IMR-90 (cell line): ENCODE results near the gene TMEM158. TPM values are rescaled to one million over a fixed set of nuclear protein-coding genes. Genes with fewer than 3 reads are reported as not detected.

ENCODE experiments used
- ATAC-seq: fragments of 200-7000 bp; cut with Tn5 transposase; 2 replicates; pipeline ENCODE4 v1.9.1; 2020; ENCODE audit warnings: low read depth, mild to moderate bottlenecking, moderate library complexity
- BruUV-seq: library from RNA; stranded (reverse); fragments of 400-500 nt; replicated peaks from 2 replicates; lab custom pipeline; 2021; lab: Mats Ljungman, UMichigan
- CTCF ChIA-PET: fragments of 300-600 bp; formaldehyde crosslinking; extraction: SDS; loops from one replicate; lab custom pipeline; 2021; ENCODE audit warnings: antibody characterized with exemption; lab: Yijun Ruan, JAX
- POLR2A ChIA-PET: fragments of 300-600 bp; sonication (Branson Sonifier 250); formaldehyde crosslinking; loops from one replicate; lab custom pipeline; 2022; ENCODE audit warnings: antibody characterized with exemption; ENCODE audit not compliant: unreplicated experiment; lab: Charles Lee
- DNase-seq: peaks from one replicate; pipeline ENCODE4 v3.0.0; 2013
- H2AFZ ChIP-seq: replicated peaks from 2 replicates; pipeline ENCODE3; 2013; ENCODE audit warnings: low read length, mild to moderate bottlenecking; ENCODE audit not compliant: poor library complexity
- H2AK5ac ChIP-seq: 2 replicates; pipeline ENCODE4 v1.6.1; 2013; ENCODE audit warnings: low read depth, low read length, inconsistent platforms
- H2AK9ac ChIP-seq: replicated peaks from 2 replicates; pipeline ENCODE3; 2013; ENCODE audit warnings: mild to moderate bottlenecking, low read depth, low read length, moderate library complexity; ENCODE audit not compliant: poor library complexity
- H2BK120ac ChIP-seq: 2 replicates; pipeline ENCODE4 v1.6.1; 2013; ENCODE audit warnings: low read depth, low read length, inconsistent platforms
- H2BK15ac ChIP-seq: 3 replicates; pipeline ENCODE4 v1.6.1; 2013; ENCODE audit warnings: low read depth, low read length, inconsistent platforms
- H2BK20ac ChIP-seq: 2 replicates; pipeline ENCODE4 v1.6.1; 2013; ENCODE audit warnings: low read depth, mild to moderate bottlenecking, inconsistent platforms, low read length, moderate library complexity
- H2BK5ac ChIP-seq: 2 replicates; pipeline ENCODE4 v1.6.1; 2013; ENCODE audit warnings: mild to moderate bottlenecking, low read depth, low read length, inconsistent platforms; ENCODE audit not compliant: poor library complexity, severe bottlenecking
- H3K14ac ChIP-seq: replicated peaks from 2 replicates; pipeline ENCODE4 v1.6.1; 2013; ENCODE audit warnings: low read depth, low read length, inconsistent platforms
- H3K18ac ChIP-seq: 2 replicates; pipeline ENCODE4 v1.6.1; 2013; ENCODE audit warnings: low read depth, low read length, control low read depth
- H3K23ac ChIP-seq: 2 replicates; pipeline ENCODE4 v1.6.1; 2013; ENCODE audit warnings: low read depth, low read length, inconsistent platforms
- H3K27ac ChIP-seq: 2 replicates; pipeline ENCODE4 v1.5.1; 2013; ENCODE audit warnings: mild to moderate bottlenecking, control low read depth, low read length; ENCODE audit not compliant: insufficient read depth
- H3K27me3 ChIP-seq: 2 replicates; pipeline ENCODE4 v1.6.1; 2013; ENCODE audit warnings: low read length; ENCODE audit not compliant: control insufficient read depth, insufficient read depth
- H3K36me3 ChIP-seq: 2 replicates; pipeline ENCODE4 v1.6.1; 2013; ENCODE audit warnings: low read length, mixed read lengths; ENCODE audit not compliant: control insufficient read depth, insufficient read depth
- H3K4ac ChIP-seq: 2 replicates; pipeline ENCODE4 v1.6.1; 2013; ENCODE audit warnings: low read depth, low read length, inconsistent platforms
- H3K4me1 ChIP-seq: 2 replicates; pipeline ENCODE4 v1.6.1; 2013; ENCODE audit warnings: low read length, mixed read lengths; ENCODE audit not compliant: control insufficient read depth, insufficient read depth
- H3K4me2 ChIP-seq: 2 replicates; pipeline ENCODE4 v1.6.1; 2013; ENCODE audit warnings: low read depth, mild to moderate bottlenecking, control low read depth, low read length, moderate library complexity
- H3K4me3 ChIP-seq: 2 replicates; pipeline ENCODE4 v1.5.1; 2013; ENCODE audit warnings: low read depth, mild to moderate bottlenecking, control low read depth, low read length, moderate library complexity; ENCODE audit not compliant: insufficient read depth
- H3K56ac ChIP-seq: 2 replicates; pipeline ENCODE4 v1.6.1; 2013; ENCODE audit warnings: low read length, inconsistent platforms; ENCODE audit not compliant: insufficient read depth; ENCODE audit errors: extremely low read depth
- H3K79me1 ChIP-seq, 2 experiments: 2 replicates each; pipeline ENCODE4 v1.6.1; 2013; ENCODE audit warnings: low read length in 2 of 2, inconsistent platforms in 1 of 2, low read depth in 1 of 2
- H3K9ac ChIP-seq: 2 replicates; pipeline ENCODE4 v1.6.1; 2013; ENCODE audit warnings: low read depth, low read length, control low read depth
- H3K9me1 ChIP-seq: 2 replicates; pipeline ENCODE4 v1.6.1; 2013; ENCODE audit warnings: low read length, inconsistent platforms; ENCODE audit not compliant: insufficient read depth
- H3K9me3 ChIP-seq: 2 replicates; pipeline ENCODE4 v1.6.1; 2013; ENCODE audit warnings: low read length; ENCODE audit not compliant: control insufficient read depth, insufficient read depth
- H4K20me1 ChIP-seq: 2 replicates; pipeline ENCODE4 v1.6.1; 2013; ENCODE audit warnings: low read length, inconsistent platforms; ENCODE audit not compliant: insufficient read depth
- H4K5ac ChIP-seq: 2 replicates; pipeline ENCODE4 v1.6.1; 2013; ENCODE audit warnings: mild to moderate bottlenecking, low read depth, low read length, control low read depth
- H4K8ac ChIP-seq, 2 experiments: 2 replicates each; pipeline ENCODE4 v1.6.1; 2013; ENCODE audit warnings: low read depth in 2 of 2, low read length in 2 of 2, control low read depth in 1 of 2, inconsistent platforms in 1 of 2
- H4K91ac ChIP-seq: 2 replicates; pipeline ENCODE4 v1.6.1; 2013; ENCODE audit warnings: low read depth, low read length, inconsistent platforms; ENCODE audit not compliant: insufficient read depth
- CEBPB ChIP-seq: IDR thresholded peaks from 2 replicates; pipeline ENCODE4 v1.6.1; 2012; ENCODE audit warnings: low read depth, low read length, improper control_type of control experiment
- CHD1 ChIP-seq: IDR thresholded peaks from 2 replicates; pipeline ENCODE4 v1.6.1; 2012; ENCODE audit warnings: low read depth, low read length, improper control_type of control experiment
- MAZ ChIP-seq: IDR thresholded peaks from 2 replicates; pipeline ENCODE4 v1.6.1; 2012; ENCODE audit warnings: low read depth, mild to moderate bottlenecking, low read length, improper control_type of control experiment, moderate library complexity, borderline replicate concordance
- MXI1 ChIP-seq: IDR thresholded peaks from 2 replicates; pipeline ENCODE4 v1.6.1; 2012; ENCODE audit warnings: low read depth, mild to moderate bottlenecking, low read length, moderate library complexity, borderline replicate concordance
- NFE2L2 ChIP-seq: fragments of 150-350 bp; IDR thresholded peaks from 2 replicates; pipeline ENCODE4 v1.6.1; 2016; ENCODE audit warnings: low read depth, mild to moderate bottlenecking, low read length
- RAD21 ChIP-seq: IDR thresholded peaks from 2 replicates; pipeline ENCODE4 v1.6.1; 2012; ENCODE audit warnings: low read length, improper control_type of control experiment
- RFX5 ChIP-seq: IDR thresholded peaks from 2 replicates; pipeline ENCODE4 v1.8.0; 2012; ENCODE audit warnings: low read depth, mild to moderate bottlenecking, low read length, moderate library complexity
- SMC3 ChIP-seq: fragments of 150-350 bp; IDR thresholded peaks from 2 replicates; pipeline ENCODE4 v1.6.1; 2016; ENCODE audit warnings: low read depth, mild to moderate bottlenecking, antibody characterized with exemption, low read length, moderate library complexity
- WGBS, 2 experiments: methylation state at CpG; one replicate each; pipeline versions ENCODE4 v1.1.5 to v1.1.7; 2013; ENCODE audit warnings: missing lambda C conversion rate in 2 of 2; ENCODE audit not compliant: insufficient read length in 1 of 2; ENCODE audit errors: extremely low coverage in 2 of 2; 5-methylcytosine and 5-hydroxymethylcytosine counted together
- dilution Hi-C: fragments of 300-500 bp; cut with HindIII; formaldehyde crosslinking; loops from one replicate; pipeline ENCODE4 v1.14.3; 2018; ENCODE audit warnings: low sequenced_read_pairs; ENCODE audit not compliant: unreplicated experiment
- in situ Hi-C: fragments of 300-500 bp; cut with MboI; formaldehyde crosslinking; loops from 3 replicates; pipeline ENCODE4 v1.14.3; 2019; ENCODE audit warnings: low sequenced_read_pairs, inconsistent platforms, mixed read lengths
- intact Hi-C: fragments of 100-400 bp; cut with micrococcal nuclease; formaldehyde crosslinking; loops from 2 replicates; pipeline ENCODE4 v1.10.0; 2022
- polyA plus RNA-seq, 3 experiments: library from polyadenylated mRNA; depleted of rRNA; stranded (reverse); fragments of >200 nt; gene quantifications; 2 replicates each; pipeline ENCODE4 v1.2.3, GENCODE V29; 2012; ENCODE audit warnings: low replicate concordance in 1 of 3
- total RNA-seq: library from RNA; depleted of rRNA; stranded (reverse); fragments of >200 nt; gene quantifications from 2 replicates; pipeline ENCODE4 v1.2.3, GENCODE V29; 2012
- TF ChIP-seq, protein P1 (sequence below): fragments of 150-350 bp; IDR thresholded peaks from 2 replicates; pipeline ENCODE4 v1.6.1; 2017; ENCODE audit warnings: mild to moderate bottlenecking, antibody characterized with exemption, low read length, low read depth
- TF ChIP-seq, protein P2 (sequence below): fragments of 150-350 bp; IDR thresholded peaks from 2 replicates; pipeline ENCODE4 v1.6.1; 2016; ENCODE audit warnings: low read depth, mild to moderate bottlenecking, low read length, moderate library complexity, borderline replicate concordance
- TF ChIP-seq, protein P3 (sequence below): conservative IDR thresholded peaks from 2 replicates; pipeline ENCODE4 v1.5.1; 2012; ENCODE audit warnings: mild to moderate bottlenecking, low read depth, low read length, improper control_type of control experiment

The TMEM158 gene
- total and polyA plus RNA-seq, 2 of the 4 experiments (the other 2 are of a cell fraction) = 1.6 to 16.4 TPM

DNA sequence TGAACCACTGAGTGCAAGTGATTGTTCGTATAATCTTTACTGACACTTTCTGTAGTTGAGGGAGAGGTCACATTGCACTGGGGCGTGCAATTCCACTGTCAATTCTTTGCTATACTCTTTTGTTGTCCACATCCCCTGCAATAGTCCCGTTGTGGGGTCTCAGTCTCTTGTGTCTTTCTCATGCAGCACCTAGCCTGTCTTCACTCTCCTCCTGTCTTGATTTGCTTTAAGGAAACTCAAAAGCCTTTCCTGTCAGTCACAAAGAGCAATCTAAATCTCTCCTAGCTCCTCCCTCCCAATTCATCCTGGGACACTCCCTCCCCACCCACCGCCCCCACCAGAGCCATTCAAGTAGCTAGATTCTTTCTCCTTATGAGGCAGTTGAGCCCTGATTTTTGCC is 13.2 kb upstream of the TMEM158 start:
- no peak overlapping the region for H3K27ac ChIP-seq
- no peaks in the 10 kb centered on the region; the same call in 1 of the 2 replicates for H3K9me1 ChIP-seq
- no peaks in the 10 kb centered on the region for H3K79me1 ChIP-seq
- H4K91ac ChIP-seq = no peak overlapping the region
- H2AFZ ChIP-seq = no peak overlapping the region
- no peak overlapping the region for H2AK5ac ChIP-seq
- no peak overlapping the region for H2BK5ac ChIP-seq
- no peak overlapping the region for H3K56ac ChIP-seq
- H3K36me3 ChIP-seq = no peaks in the 10 kb centered on the region
- no peak overlapping the region for H3K14ac ChIP-seq
- no peak for DNase-seq
- H3K27me3 ChIP-seq = peaks cover 2% of the 10 kb centered on the region; the same call in 1 of the 2 replicates
- H3K9me3 ChIP-seq = peaks cover 3% of the 10 kb centered on the region; the same call in 1 of the 2 replicates
- H3K9ac ChIP-seq = no peak overlapping the region
- in situ Hi-C loops (no loop called here), dilution Hi-C loops (no loop called here), intact Hi-C loops (no loop called here)
- H4K20me1 ChIP-seq = no peaks in the 10 kb centered on the region
- TF ChIP-seq MAZ (no peak), CHD1 (no peak), RAD21 (no peak), MXI1 (no peak), RFX5 (no peak), CEBPB (no peak), SMC3 (no peak), NFE2L2 (no peak)
- TF ChIP-seq, protein P1, sequence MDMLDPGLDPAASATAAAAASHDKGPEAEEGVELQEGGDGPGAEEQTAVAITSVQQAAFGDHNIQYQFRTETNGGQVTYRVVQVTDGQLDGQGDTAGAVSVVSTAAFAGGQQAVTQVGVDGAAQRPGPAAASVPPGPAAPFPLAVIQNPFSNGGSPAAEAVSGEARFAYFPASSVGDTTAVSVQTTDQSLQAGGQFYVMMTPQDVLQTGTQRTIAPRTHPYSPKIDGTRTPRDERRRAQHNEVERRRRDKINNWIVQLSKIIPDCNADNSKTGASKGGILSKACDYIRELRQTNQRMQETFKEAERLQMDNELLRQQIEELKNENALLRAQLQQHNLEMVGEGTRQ = no peak
- TF ChIP-seq, protein P2, sequence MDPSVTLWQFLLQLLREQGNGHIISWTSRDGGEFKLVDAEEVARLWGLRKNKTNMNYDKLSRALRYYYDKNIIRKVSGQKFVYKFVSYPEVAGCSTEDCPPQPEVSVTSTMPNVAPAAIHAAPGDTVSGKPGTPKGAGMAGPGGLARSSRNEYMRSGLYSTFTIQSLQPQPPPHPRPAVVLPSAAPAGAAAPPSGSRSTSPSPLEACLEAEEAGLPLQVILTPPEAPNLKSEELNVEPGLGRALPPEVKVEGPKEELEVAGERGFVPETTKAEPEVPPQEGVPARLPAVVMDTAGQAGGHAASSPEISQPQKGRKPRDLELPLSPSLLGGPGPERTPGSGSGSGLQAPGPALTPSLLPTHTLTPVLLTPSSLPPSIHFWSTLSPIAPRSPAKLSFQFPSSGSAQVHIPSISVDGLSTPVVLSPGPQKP = no peak
- TF ChIP-seq, protein P3, sequence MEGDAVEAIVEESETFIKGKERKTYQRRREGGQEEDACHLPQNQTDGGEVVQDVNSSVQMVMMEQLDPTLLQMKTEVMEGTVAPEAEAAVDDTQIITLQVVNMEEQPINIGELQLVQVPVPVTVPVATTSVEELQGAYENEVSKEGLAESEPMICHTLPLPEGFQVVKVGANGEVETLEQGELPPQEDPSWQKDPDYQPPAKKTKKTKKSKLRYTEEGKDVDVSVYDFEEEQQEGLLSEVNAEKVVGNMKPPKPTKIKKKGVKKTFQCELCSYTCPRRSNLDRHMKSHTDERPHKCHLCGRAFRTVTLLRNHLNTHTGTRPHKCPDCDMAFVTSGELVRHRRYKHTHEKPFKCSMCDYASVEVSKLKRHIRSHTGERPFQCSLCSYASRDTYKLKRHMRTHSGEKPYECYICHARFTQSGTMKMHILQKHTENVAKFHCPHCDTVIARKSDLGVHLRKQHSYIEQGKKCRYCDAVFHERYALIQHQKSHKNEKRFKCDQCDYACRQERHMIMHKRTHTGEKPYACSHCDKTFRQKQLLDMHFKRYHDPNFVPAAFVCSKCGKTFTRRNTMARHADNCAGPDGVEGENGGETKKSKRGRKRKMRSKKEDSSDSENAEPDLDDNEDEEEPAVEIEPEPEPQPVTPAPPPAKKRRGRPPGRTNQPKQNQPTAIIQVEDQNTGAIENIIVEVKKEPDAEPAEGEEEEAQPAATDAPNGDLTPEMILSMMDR = no peak
- CTCF ChIA-PET = no interaction called here
- H3K23ac ChIP-seq = no peak overlapping the region
- POLR2A ChIA-PET = no interaction called here
- WGBS, 2 experiments = 73% methylated on average over 2 of the region's 4 CpGs; no CpG with 5 or more reads in 1 of the 2 experiments
- no TSS peak for BruUV-seq
- H3K4me1 ChIP-seq = no peaks in the 10 kb centered on the region
- no peak overlapping the region for H2BK120ac ChIP-seq
- H3K4me3 ChIP-seq = no peak overlapping the region
- no peak for ATAC-seq
- no peak overlapping the region for H3K18ac ChIP-seq
- H2BK20ac ChIP-seq = no peak overlapping the region
- H2BK15ac ChIP-seq = no peak overlapping the region
- no peak overlapping the region for H3K4me2 ChIP-seq
- H4K5ac ChIP-seq = no peak overlapping the region
- no peak overlapping the region for H4K8ac ChIP-seq
- no peak overlapping the region for H3K4ac ChIP-seq
- no peak overlapping the region for H2AK9ac ChIP-seq
